ENCODE results near the gene CFAP251. TPM values are rescaled to one million over a fixed set of nuclear protein-coding genes. Genes with fewer than 3 reads are reported as not detected.

The CFAP251 gene
- total RNA-seq, 1 experiment from 2014 or later = 5.5 TPM

DNA sequence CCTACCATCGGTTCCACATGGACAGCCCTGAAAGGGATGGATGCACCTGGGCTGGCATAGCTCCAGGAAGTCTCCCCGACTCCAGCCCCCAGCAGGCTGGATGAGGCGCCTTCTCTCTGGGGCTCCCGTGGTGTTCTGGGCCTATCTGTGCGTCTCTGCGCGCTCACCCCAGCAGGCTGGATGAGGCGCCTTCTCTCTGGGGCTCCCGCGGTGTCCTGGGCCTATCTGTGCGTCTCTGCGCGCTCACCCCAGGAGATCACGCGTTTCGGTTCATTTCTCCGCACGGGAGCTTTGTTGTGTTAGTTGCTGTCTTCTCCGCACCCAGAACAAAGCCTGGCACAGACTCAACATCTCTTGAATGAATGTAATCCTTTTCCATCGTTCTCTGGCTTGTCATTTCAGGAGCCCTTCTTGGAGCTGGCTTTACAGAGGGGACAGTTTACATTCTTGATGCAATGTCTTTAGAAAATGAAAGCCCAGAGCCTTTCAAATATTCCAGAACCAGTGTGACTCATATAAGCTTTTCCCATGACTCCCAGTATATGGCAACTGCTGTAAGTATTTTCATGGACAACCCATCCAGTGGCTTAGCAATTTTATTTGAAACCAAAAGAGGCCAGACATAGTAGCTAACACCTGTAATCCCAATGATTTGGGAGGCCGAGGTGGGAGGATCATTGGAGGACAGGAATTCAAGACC, 40.3 kb downstream of the CFAP251 start:
- Histone ChIP-seq H3K27ac (ENCODE audit: low read depth, low read length, poor library complexity, severe bottlenecking) (no peak overlapping the region), H3K4me1 (ENCODE audit: insufficient read depth, low read length, poor library complexity, severe bottlenecking) (peaks cover 6% of the 10 kb centered on the region), H3K4me3 (ENCODE audit: low read depth, low read length, poor library complexity, severe bottlenecking) (no peak overlapping the region), H3K27me3 (replicated peaks; ENCODE audit: insufficient read depth, low read depth, low read length, poor library complexity) (no peaks in the 10 kb centered on the region), H3K36me3 (ENCODE audit: insufficient read depth, low read length, poor library complexity, severe bottlenecking) (no peaks in the 10 kb centered on the region), H3K9me3 (ENCODE audit: low read depth, low read length, poor library complexity, severe bottlenecking) (no peaks in the 10 kb centered on the region)
- intact Hi-C loops (cut with micrococcal nuclease; ENCODE audit: unreplicated experiment) = no loop called here
- CTCF ChIA-PET = no interaction called here
- POLR2A ChIA-PET (ENCODE audit: low non-redundant PET) = no interaction called here
- DNase-seq (ENCODE audit: low spot score) = peak; percentile 14
- no TSS peak for BruUV-seq (replicated peaks)
- TF ChIP-seq, protein P1, sequence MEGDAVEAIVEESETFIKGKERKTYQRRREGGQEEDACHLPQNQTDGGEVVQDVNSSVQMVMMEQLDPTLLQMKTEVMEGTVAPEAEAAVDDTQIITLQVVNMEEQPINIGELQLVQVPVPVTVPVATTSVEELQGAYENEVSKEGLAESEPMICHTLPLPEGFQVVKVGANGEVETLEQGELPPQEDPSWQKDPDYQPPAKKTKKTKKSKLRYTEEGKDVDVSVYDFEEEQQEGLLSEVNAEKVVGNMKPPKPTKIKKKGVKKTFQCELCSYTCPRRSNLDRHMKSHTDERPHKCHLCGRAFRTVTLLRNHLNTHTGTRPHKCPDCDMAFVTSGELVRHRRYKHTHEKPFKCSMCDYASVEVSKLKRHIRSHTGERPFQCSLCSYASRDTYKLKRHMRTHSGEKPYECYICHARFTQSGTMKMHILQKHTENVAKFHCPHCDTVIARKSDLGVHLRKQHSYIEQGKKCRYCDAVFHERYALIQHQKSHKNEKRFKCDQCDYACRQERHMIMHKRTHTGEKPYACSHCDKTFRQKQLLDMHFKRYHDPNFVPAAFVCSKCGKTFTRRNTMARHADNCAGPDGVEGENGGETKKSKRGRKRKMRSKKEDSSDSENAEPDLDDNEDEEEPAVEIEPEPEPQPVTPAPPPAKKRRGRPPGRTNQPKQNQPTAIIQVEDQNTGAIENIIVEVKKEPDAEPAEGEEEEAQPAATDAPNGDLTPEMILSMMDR (conservative IDR thresholded peaks at IDR 0.05; ENCODE audit: low read depth, low read length) = no peak
- no peak for TF ChIP-seq EZH2 (IDR thresholded peaks at IDR 0.05; ENCODE audit: borderline replicate concordance, low read depth, low read length, poor library complexity, severe bottlenecking)

DNA sequence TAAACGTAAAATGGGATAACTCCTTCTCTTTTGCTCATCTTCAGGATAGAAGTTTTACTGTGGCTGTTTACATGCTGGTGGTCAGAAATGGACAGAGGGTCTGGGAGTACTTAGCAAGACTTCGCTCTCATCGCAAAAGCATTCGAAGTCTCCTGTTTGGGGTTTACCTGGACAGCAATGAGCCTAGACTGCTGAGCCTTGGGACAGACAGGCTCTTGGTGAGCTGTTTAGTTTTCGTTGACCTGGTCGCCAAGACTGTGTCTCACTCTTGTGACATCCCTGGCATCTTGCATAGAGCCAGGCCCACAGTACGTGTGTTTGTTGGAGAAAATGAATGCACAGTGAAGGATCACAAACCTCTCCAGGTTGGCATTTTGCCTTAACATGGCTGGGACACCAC, 42.1 kb downstream of the CFAP251 start:
- TF ChIP-seq, protein P1 (conservative IDR thresholded peaks at IDR 0.05; ENCODE audit: low read depth, low read length) = no peak
- no peak for TF ChIP-seq EZH2 (IDR thresholded peaks at IDR 0.05; ENCODE audit: borderline replicate concordance, low read depth, low read length, poor library complexity, severe bottlenecking)
- intact Hi-C loops (cut with micrococcal nuclease; ENCODE audit: unreplicated experiment) = no loop called here
- no TSS peak for BruUV-seq (replicated peaks)
- Histone ChIP-seq H3K27me3 (replicated peaks; ENCODE audit: insufficient read depth, low read depth, low read length, poor library complexity) (no peaks in the 10 kb centered on the region), H3K27ac (ENCODE audit: low read depth, low read length, poor library complexity, severe bottlenecking) (no peak overlapping the region), H3K9me3 (ENCODE audit: low read depth, low read length, poor library complexity, severe bottlenecking) (no peaks in the 10 kb centered on the region), H3K4me3 (ENCODE audit: low read depth, low read length, poor library complexity, severe bottlenecking) (no peak overlapping the region), H3K36me3 (ENCODE audit: insufficient read depth, low read length, poor library complexity, severe bottlenecking) (no peaks in the 10 kb centered on the region), H3K4me1 (ENCODE audit: insufficient read depth, low read length, poor library complexity, severe bottlenecking) (peaks cover 24% of the 10 kb centered on the region)
- no peak for DNase-seq (ENCODE audit: low spot score)
- CTCF ChIA-PET = no interaction called here
- POLR2A ChIA-PET (ENCODE audit: low non-redundant PET) = no interaction called here

DNA sequence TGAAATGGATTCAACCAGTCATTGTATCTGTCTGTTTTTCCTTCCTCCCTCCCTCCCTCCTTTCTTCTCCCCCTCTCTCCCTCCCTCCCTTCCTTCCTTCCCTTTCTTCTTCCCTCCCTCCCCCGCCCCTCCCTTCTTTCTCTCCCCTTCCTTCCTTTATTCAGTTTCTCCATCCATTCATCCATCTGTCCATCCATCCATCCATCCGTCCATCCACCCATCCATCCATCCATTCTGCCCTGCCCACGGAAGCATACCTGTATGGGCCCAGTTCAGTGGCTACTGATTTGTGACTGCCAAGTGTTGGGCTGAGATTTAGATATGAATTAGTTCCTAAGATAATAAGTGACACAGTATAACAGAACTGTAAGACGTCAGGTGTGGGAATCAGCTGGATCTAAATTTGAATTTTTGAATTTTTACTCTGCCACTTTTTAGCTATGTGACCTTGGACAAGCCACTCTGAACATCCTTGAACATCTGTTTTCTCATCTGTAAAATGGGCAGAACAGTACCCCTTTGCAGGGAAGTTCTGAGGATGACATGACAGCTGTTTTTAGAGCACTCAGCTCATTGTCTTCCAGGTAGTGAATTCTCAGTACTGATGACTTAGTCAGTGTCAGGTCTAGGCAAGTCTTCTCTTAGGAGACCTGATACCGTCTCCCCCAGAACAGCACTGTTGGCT, 42.9 kb downstream of the CFAP251 start:
- ChIA-PET CTCF (no interaction called here), POLR2A (ENCODE audit: low non-redundant PET) (no interaction called here)
- DNase-seq (ENCODE audit: low spot score) = no peak
- H3K27me3 ChIP-seq (replicated peaks; ENCODE audit: insufficient read depth, low read depth, low read length, poor library complexity) = no peaks in the 10 kb centered on the region
- intact Hi-C loops (cut with micrococcal nuclease; ENCODE audit: unreplicated experiment) = no loop called here
- no peak overlapping the region for H3K27ac ChIP-seq (ENCODE audit: low read depth, low read length, poor library complexity, severe bottlenecking)
- no peaks in the 10 kb centered on the region for H3K9me3 ChIP-seq (ENCODE audit: low read depth, low read length, poor library complexity, severe bottlenecking)
- TF ChIP-seq, protein P1 (conservative IDR thresholded peaks at IDR 0.05; ENCODE audit: low read depth, low read length) = no peak
- TF ChIP-seq EZH2 (IDR thresholded peaks at IDR 0.05; ENCODE audit: borderline replicate concordance, low read depth, low read length, poor library complexity, severe bottlenecking) = no peak
- no peaks in the 10 kb centered on the region for H3K36me3 ChIP-seq (ENCODE audit: insufficient read depth, low read length, poor library complexity, severe bottlenecking)
- no peak overlapping the region for H3K4me3 ChIP-seq (ENCODE audit: low read depth, low read length, poor library complexity, severe bottlenecking)
- H3K4me1 ChIP-seq (ENCODE audit: insufficient read depth, low read length, poor library complexity, severe bottlenecking) = peaks cover 25% of the 10 kb centered on the region
- BruUV-seq (replicated peaks) = no TSS peak
